HL-60/S4 treated with retinoic acid at 250 ng/mL for 4 days and 3 days (cell line): ENCODE results near the gene NCOA7.

Experiments
- in situ Hi-C: fragments of 300-500 bp; cut with MboI; formaldehyde crosslinking; loops from 2 replicates; pipeline ENCODE4 v1.7.0; 2022; ENCODE audit warnings: low sequenced_read_pairs

The NCOA7 gene, protein sequence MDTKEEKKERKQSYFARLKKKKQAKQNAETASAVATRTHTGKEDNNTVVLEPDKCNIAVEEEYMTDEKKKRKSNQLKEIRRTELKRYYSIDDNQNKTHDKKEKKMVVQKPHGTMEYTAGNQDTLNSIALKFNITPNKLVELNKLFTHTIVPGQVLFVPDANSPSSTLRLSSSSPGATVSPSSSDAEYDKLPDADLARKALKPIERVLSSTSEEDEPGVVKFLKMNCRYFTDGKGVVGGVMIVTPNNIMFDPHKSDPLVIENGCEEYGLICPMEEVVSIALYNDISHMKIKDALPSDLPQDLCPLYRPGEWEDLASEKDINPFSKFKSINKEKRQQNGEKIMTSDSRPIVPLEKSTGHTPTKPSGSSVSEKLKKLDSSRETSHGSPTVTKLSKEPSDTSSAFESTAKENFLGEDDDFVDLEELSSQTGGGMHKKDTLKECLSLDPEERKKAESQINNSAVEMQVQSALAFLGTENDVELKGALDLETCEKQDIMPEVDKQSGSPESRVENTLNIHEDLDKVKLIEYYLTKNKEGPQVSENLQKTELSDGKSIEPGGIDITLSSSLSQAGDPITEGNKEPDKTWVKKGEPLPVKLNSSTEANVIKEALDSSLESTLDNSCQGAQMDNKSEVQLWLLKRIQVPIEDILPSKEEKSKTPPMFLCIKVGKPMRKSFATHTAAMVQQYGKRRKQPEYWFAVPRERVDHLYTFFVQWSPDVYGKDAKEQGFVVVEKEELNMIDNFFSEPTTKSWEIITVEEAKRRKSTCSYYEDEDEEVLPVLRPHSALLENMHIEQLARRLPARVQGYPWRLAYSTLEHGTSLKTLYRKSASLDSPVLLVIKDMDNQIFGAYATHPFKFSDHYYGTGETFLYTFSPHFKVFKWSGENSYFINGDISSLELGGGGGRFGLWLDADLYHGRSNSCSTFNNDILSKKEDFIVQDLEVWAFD

DNA sequence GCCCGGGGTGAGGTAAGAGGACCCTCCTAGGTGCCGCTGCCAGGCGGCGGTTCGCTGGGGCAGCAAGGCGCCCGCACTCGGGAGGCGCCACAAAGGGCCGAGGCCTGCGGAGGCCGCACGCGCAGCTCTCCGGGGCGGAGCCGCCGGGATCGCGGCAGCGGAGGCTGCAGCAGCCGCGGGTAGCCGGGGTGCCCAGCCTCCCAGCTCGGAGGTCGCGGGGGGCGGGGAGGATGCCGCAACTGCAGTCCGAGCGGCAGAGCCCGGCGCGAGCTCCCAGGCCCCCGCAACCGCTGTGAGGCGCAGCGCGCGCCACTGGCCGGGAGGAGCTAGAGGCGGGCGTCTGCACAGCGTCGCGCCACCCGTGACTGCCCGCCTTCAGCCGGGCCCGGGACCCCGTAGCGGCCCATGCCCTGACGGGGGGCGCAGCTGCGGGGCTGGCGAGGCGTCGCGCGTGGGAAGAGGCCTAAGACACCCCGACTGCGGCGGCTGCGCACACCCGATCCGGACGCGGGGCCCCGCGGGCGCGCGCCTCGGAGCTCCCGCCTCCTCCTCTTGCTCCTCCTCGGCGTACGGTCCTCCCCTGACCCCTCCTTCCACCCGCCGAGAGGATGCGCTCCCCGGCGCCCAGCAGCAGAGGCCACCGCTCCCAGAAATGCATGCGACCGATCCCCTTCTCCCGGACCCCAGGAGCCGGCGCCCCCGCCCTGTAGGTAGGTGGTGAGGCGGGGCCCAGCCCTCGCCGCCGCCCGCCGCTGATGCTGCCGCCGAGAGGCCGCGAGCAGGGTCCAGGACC, at the start of gene NCOA7:
Gene NCOA7 (plus strand): TSS at position 603 of the 793 bp plus-strand sequence. CDS start 24,395 bp downstream, outside the sequence.
- in situ Hi-C loops = no loop called here

DNA sequence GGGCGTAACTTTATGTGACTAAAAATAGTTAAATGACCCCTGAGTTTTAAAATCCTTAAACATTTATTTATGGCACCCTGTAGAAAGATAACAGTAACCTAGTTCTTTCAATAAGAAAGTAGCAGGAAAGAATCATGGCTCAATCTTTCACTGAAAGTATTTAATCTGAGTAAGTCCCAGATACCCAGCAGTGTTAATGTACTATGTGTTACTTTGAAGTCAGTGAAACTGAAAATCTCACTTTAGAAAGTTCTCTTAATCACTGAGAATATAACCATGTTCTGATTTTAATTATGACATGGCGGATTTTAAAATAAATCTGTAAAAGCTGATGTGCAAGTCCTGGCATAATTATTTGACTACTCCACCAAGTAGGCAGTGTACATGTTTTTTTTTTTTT, 49.4 kb upstream of the NCOA7 start:
- in situ Hi-C loops = no loop called here

DNA sequence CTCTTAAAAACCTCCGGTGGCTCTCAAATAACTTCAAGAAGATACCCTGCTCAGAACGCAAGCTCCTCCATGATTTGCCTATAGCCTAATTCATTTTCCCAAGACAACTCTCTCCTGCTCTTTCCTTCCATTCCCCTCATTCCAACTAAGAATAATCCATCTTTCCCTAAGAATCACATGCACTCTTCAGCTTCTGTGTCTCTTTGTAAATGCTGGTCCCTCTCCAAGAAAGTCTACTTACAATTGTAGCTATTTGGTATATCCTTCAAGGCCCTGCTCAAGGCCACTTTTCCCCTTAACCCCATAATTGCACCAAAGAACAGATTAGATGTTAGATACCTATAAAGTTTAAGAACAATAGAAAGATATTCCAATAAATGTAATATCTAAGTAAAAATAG, 48.7 kb upstream of the NCOA7 start:
- in situ Hi-C loops = no loop called here

DNA sequence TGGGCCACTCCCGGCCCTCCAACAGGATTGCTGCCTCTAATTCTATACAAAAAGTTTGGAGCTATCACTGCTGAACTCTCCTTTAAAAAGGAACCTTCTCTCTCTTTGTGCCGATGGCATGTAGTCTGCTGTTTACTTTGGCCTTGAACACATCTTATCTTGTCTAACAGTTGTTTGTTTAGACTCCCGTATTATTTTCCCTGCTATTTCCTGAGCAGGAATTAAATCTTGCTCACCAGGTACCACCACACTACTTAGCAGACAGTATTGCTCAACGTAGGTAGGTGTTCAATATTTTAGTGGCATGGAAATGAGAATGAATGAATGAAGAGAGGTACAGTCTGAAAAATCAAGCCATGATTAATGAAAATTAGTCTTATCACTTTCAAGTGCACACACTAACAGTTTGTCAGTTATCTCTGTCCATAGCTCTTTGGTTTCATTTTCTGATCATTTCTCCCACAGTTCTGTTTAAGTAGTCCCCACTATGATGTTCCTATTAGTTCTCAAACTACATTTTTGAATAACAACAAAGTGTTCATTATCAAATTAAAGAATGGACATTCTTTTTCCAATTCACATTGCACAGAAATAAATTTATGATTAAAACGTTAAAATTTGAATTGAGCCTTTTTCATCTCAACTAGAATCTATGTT, 48.2 kb upstream of the NCOA7 start:
- in situ Hi-C loops = no loop called here

DNA sequence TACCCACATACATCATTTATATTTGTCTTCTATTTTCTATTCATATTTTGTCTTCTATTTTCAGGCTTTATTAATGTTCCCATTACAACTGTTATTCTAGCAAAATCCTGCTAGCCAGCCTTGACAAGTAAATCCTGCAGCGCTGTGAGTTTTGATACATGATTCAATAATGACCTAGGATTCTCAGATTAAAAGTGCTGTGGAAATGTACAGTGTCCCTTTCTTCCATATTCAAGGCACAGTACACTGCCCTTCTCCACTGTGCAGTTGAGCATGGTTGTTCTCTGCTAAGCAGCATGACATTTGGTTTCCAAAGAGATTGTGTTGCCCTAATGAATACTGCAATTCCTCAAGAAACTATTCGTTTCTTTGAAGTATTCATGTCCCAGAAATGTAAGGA, 47.2 kb upstream of the NCOA7 start:
- in situ Hi-C loops = no loop called here

DNA sequence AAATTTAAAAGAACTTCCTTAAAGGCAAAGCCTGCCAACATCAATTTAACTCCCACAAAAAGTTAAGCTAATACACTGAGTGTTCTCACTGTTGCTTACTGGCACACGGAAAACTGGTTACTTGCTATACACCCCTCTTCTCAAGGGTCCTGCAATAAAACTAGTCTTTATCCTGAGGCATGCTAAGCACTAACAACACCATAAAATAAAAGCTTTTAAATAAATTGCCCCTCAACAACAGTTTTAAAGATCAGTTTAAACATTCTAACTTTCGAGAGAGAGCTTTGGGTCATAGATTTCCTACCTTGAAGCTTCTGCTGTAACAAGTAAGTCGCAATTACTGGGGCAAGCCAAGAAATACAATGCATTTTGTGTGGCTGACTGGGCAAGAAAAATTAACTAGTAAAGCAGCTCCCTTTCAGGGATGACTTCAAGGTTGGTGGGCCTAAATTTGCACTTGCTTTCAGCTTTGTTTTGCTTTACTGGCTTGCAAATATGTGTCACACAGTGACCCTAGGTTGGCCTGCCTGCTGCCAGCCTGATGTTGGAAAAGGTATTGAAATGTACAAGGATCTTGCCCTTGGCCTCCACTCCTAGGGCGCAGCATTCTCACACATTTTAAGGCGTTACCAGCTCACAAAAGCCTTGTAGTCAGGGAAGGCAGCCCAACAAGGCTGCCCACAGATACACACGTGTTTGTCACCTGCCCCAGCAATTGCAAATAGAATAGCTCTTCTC, 45.3 kb upstream of the NCOA7 start:
- in situ Hi-C loops = no loop called here

DNA sequence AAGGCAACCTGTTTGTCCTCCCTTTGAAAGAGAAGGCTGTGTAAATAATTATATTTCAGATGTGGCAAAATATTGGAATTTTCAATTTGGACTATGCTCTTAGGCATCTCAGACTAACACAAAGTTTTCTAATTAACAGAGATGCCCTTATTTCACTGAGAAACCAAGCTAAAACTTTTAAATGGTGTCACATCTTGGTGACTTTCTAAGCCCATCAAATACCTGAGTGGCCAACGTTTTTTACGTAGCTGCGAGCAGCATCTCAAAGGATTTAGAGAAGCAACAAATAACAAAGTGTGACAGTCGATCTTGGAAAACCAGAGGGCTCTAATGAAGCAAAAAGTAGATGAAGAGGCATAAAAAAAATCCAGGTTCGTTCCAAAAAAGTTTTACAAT, 44.7 kb upstream of the NCOA7 start:
- in situ Hi-C loops = no loop called here

DNA sequence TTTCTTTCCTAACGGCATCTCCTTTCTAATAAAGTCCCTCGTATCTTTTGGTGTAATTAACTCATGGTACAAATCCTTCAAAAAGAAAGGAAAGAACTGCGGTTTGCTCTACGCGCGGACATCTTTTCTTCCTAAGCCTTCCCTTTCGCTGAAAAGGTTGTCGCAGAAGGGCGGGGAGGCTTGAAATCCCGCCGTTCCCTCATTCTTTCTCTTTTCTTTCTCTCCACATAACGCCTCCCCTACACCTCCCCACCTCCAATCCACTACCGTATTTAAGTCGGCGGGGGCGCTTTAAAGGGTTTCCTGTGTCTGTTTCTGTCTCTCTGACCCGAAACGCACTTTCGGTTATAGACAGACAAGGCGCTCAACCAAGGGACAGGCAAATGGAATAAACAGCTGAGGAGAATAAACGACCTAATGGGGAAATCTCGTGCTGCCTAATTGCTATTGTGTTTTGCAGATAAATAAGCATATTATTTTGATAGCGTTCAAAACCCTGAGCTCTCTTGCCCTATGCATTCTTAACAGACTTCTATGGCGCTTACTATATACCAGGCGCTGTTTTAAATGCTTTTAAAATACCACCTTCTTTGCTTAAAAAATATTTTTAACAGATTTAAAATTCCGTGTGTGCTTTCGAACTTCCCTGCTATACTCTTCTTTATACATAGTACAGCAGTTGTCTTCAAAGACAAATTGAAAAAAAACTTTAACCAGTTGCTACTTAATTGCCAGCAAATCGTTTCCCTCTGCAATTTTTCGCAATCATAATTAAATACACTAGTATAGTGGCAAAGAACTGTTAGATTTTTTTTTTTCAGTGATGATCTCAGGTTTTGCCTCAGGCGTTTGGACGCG, 43.8 kb upstream of the NCOA7 start:
- in situ Hi-C loops = no loop called here

DNA sequence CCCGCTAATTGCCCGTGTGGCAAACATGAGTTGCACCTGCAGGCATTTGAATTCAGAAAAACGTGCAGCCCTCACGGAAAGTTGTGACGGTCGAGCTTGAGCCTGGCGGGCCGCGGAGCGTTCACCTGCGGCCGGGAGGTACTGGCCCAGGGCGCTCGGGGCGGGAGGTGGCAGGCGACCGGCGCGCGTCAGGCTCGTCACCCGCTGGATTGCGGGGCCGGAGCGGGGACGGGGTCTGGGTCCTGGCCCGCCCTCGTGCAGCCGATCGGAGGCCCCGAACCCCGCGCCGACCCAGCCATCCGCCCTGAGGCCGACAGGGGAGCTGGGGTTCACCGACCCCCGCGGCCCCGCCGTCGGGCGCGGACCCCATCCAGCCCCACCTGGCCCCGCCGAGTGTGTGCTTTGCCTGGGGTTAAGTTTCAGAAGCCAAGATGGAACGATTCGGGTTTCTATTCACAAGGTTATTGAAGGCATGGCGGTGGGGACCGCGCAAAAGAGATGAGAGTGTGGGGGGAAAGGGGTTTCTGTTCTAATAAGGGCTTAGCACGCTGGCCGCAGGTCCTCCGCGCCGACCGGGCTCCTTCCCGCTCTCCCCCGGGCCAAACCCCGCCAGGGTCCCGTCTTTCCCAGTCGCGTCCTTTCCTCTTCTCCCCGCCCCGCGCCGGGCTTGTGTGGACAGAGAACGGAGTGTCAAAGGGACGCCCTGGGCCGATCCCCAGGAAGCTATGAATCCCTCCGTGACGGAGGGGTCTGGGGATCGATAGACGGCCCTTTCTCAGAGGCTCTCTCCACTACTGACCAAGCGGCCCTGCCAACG, 43.0 kb upstream of the NCOA7 start:
- in situ Hi-C loops = no loop called here

DNA sequence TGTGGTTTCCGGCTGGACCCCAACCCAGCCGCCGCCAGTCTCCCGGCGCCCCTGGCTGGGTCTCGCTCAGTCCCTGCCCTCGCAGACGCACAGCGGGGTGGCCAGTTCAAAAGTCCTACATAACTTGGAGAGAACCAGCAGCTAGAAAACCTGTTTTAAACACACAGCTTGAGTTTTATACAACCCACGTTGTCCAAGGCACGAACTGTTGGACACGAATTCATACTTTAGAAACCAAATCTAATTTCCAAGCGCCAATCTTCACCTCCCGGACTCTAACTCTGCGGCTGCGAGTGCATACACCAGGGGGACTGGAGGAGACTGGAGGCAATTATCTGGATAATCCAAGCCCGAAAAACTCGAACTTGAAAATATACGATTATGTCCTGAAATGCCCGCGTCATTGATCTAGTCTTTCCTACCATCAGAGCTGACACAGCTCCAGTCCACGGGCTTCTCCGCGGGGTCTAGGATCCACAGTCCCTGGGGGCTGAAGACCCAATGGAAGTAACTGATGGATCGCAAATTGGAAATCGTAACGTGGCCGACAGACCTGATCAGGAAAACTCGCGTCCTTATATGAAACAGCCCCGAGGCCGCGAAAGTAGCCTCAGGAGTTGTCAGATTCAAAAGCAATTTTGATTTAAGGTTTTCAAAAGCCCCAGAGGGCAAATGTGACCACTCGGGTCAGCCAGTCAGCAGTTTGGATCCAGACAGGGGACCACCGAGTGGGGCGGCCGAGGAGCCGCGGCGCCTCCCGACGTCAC, 42.2 kb upstream of the NCOA7 start:
- in situ Hi-C loops = no loop called here

DNA sequence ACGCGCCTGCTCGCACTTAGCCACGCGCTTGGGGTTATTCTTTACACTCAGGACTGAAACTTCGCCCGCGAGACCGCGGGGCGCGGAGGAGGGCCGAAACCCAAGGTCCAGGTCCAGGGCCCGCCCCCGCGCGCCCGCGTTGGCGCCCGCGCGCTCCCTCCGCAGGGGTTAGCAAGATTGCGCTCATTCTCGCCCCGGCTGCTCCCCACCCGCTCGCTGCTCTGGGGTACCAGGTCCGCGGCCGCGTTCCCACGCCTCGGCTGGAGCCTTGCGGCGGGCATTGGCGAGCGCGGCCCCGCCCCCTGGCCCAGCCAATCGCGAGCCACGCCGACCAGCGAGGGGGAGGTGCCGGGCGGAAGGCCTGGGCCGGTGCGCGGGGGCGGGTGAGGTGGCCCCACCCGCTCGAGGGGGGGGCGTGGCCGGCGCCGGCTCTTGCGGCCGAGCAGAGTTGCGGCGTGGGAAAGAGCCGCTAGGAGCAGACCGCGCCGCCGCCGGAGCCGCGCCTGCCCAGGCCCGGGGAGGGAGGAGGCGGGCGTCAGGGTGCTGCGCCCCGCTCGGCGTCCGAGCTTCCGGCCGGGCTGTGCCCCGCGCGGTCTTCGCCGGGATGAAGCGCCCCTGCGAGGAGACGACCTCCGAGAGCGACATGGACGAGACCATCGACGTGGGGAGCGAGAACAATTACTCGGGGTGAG, 41.4 kb upstream of the NCOA7 start, which contains the start of gene HEY2:
Gene HEY2 (plus strand): TSS at position 460 of the 692 bp plus-strand sequence. CDS start 145 bp downstream, at position 605.
- in situ Hi-C loops = no loop called here

DNA sequence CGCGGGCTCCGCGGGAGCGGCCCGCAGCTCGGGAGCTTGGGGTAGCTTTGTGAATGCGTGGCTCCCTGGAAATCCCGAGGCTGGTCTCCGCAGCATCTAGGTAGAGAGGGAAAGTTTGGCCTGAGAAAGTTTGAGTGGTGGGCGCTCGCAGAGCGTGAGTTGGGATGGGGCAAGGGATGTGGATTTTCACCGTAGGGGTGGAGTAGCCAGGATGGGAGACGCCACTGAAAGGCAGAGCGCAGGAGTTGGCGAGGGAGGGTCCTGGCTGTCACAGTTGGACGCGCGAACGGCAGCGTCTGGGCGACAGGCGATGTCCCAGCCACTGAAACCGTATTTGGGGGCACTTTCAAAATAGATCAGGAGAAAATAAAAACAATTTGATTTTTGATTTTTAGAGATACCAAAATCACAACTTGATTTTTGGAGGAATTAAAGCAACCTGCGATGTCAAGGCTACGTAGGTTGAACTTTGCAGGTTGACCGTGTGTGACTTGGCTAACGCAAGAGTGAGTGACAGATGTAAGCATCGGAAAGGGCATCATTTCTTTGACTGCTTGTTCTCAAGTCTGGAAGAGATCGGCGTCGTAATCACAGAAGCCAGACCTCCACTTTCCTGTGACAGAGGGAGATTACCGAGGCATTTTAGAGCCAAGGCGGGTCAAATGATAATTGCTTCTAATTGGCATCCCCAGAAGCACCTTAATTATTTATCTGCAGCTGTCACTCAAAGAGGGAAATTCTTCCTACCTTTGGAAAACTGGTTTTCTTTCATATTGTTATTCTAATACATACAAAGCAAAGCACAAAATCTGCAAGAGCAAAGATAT, 40.7 kb upstream of the NCOA7 start:
- in situ Hi-C loops = no loop called here

DNA sequence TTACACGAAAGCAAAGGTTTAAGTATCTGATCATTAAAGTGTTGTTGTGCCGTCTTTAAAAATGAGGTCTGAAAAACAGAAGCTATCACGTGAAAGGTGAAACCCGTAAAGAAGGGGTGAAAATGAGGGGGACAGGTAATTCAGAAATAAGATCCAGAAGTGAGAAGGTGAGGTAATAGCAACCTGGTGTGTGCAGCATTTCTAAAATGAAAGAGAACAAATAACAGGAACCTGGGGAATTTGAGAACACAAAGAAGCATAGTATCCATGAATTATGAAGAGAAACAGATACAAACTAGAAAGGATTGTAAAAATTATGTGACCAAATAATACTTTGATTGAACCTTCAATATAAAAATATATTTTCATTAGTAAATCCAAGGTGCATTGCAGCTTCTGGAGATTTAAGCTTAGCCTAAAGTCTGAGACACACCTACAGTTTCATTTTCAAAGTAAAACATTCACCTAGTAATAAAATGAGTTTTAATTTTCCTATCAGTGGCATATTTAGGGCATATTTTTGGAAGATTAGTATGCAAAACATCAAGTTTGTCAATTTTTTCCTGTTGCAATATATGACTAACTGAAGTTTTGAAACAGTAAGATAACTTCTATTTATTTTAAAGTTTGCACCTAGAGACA, 39.9 kb upstream of the NCOA7 start:
- in situ Hi-C loops = no loop called here

DNA sequence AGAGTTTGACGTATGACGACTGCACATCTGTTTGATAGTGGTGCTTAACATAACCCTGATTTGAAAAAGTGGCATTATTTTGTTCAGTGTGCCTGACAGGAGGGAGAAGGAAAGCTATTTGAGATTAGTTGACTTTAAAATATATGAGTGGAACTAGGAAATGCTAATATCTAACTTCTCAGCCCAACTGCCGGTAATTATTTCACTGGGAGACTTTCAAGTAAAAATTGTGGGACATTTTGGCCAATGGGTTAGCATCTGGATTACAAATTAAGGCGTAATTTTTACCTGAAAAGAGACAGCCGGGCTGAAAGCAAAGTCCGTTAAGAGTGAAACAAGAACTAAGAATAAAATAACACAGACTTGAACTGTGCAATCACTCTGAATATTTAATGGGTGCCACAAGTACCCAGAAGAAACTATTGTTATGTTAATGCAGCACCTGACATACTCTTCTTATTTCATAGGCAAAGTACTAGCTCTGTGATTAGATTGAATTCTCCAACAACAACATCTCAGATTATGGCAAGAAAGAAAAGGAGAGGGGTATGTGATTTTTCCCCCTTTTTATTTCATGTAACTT, 39.3 kb upstream of the NCOA7 start:
- in situ Hi-C loops = no loop called here

DNA sequence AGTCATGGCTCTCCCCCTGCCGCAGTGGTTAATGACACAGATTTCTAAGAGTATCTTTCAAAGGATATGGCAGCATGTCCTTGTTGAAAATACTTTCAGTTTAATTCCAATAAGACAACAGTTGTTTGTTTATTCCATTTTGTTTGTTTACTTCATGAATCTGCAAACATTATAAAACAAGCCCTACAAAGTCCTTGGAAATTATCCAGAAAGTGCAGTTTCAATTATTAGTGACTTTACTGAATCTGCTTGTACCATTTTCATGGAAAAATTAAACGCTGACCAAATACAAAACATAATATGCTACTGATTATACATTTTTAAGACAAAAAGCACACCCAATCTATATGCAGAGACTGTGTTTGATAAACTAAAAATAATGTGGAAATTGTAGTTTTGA, 38.0 kb upstream of the NCOA7 start:
- in situ Hi-C loops = no loop called here
